Progenitor cell of endocrine pancreas (in vitro differentiated cells): ENCODE measurements around the gene ACVR2B. TPM values are rescaled to one million over a fixed set of nuclear protein-coding genes. Genes with fewer than 3 reads are reported as not detected.
A peak's percentile ranks its signal among the peaks of the same experiment; 100 is the strongest.

ENCODE experiments used
- DNase-seq: peaks from one replicate; pipeline ENCODE4 v3.0.0; 2021; ENCODE audit warnings: low spot score; ENCODE audit not compliant: unreplicated experiment
- H3K27ac Mint-ChIP-seq: 2 replicates; pipeline ENCODE4 v1.8.0; 2021; ENCODE audit warnings: mild to moderate bottlenecking, moderate library complexity, mixed read lengths
- H3K27me3 Mint-ChIP-seq: 2 replicates; pipeline ENCODE4 v1.8.0; 2021; ENCODE audit warnings: mixed read lengths
- H3K36me3 Mint-ChIP-seq: 2 replicates; pipeline ENCODE4 v1.8.0; 2022; ENCODE audit warnings: mixed read lengths; ENCODE audit not compliant: insufficient read depth
- H3K4me1 Mint-ChIP-seq: 2 replicates; pipeline ENCODE4 v1.8.0; 2021; ENCODE audit warnings: low read depth, mixed read lengths
- H3K4me3 Mint-ChIP-seq: 2 replicates; pipeline ENCODE4 v1.8.0; 2021; ENCODE audit warnings: low read depth, mild to moderate bottlenecking, moderate library complexity, mixed read lengths
- H3K9me3 Mint-ChIP-seq: 2 replicates; pipeline ENCODE4 v1.8.0; 2021; ENCODE audit warnings: low read depth, mixed read lengths
- total RNA-seq: library from RNA; stranded (reverse); gene quantifications from 2 replicates; pipeline ENCODE4 v1.2.1, GENCODE V29; 2021
- TF ChIP-seq, protein P1 (sequence below): fragments of 200-600 bp; sonication (generic); IDR thresholded peaks from one replicate; pipeline ENCODE4 v1.5.0; 2021; ENCODE audit warnings: antibody characterized with exemption, mild to moderate bottlenecking; ENCODE audit not compliant: unreplicated experiment

ACVR2B gene
- total RNA-seq, 1 donor from 2014 or later, result 83.9 TPM

DNA sequence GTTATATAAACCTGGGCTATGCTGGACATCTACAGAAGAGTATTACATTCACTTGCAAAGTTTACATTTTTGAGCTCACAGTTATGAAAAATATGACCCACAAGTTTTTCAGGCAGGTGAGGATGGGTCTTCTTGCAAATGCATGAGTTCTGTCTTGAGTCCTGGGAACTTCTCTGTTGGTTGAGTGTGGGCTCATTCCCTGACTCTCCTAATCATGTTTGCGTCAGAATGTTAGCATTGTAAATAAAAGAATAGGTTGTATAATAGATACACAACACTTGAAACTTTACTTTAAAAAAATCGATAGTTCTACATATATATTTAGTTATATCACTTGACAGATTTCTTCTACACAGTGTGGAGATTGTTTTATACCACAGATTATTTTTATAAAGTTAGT, 35.3 kb downstream of the ACVR2B start:
- Mint-ChIP-seq H3K4me3 (no peak overlapping the region), H3K9me3 (no peaks in the 10 kb centered on the region), H3K27me3 (no peaks in the 10 kb centered on the region), H3K36me3 (peaks cover 6% of the 10 kb centered on the region), H3K27ac (no peak overlapping the region), H3K4me1 (no peaks in the 10 kb centered on the region)
- no peak for DNase-seq
- TF ChIP-seq, protein P1, sequence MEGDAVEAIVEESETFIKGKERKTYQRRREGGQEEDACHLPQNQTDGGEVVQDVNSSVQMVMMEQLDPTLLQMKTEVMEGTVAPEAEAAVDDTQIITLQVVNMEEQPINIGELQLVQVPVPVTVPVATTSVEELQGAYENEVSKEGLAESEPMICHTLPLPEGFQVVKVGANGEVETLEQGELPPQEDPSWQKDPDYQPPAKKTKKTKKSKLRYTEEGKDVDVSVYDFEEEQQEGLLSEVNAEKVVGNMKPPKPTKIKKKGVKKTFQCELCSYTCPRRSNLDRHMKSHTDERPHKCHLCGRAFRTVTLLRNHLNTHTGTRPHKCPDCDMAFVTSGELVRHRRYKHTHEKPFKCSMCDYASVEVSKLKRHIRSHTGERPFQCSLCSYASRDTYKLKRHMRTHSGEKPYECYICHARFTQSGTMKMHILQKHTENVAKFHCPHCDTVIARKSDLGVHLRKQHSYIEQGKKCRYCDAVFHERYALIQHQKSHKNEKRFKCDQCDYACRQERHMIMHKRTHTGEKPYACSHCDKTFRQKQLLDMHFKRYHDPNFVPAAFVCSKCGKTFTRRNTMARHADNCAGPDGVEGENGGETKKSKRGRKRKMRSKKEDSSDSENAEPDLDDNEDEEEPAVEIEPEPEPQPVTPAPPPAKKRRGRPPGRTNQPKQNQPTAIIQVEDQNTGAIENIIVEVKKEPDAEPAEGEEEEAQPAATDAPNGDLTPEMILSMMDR, result no peak

DNA sequence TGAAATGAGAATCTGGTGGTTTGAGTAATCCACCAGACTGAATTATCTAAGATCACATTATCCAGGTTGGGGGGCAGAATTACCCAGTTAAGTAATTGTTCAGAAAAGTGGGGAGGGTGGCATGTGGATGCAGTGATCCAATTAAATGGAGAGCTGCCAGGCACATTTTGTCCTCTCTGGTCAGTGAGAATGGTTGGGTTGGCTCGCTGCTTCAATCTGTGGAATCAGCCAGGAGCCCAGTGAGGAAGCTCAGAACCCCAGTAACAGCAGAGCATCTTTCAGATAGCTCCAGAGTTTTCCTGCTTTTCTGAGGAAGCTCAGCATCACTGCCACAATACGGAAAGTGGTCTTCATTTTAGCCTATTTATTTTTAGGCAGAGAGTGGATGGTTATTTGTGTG, 36.1 kb downstream of the ACVR2B start:
- TF ChIP-seq, protein P1, result no peak
- Mint-ChIP-seq H3K9me3 (no peaks in the 10 kb centered on the region), H3K4me1 (no peaks in the 10 kb centered on the region), H3K27ac (no peak overlapping the region), H3K27me3 (no peaks in the 10 kb centered on the region), H3K36me3 (peaks cover 5% of the 10 kb centered on the region), H3K4me3 (no peak overlapping the region)
- no peak for DNase-seq

GRCh38 chr3:38490281-38491030, 36.8 kb downstream of the ACVR2B start:
- Mint-ChIP-seq H3K9me3 (no peaks in the 10 kb centered on the region), H3K4me3 (no peak overlapping the region), H3K27ac (peak overlapping the region; percentile 61), H3K4me1 (no peaks in the 10 kb centered on the region), H3K27me3 (no peaks in the 10 kb centered on the region), H3K36me3 (no peaks in the 10 kb centered on the region)
- TF ChIP-seq, protein P1, result no peak
- no peak for DNase-seq

- H3K9me3 Mint-ChIP-seq, result no peaks in the 10 kb centered on the region
These were observed 37.5 kb downstream of the ACVR2B start for GRCh38 chr3:38491215-38491614.

GRCh38 chr3:38493031-38493430, 39.3 kb downstream of the ACVR2B start:
- Mint-ChIP-seq H3K4me3 (no peak overlapping the region), H3K4me1 (peaks cover 4% of the 10 kb centered on the region), H3K9me3 (no peaks in the 10 kb centered on the region), H3K36me3 (no peaks in the 10 kb centered on the region), H3K27ac (peak overlapping the region; percentile 45), H3K27me3 (no peaks in the 10 kb centered on the region)
- TF ChIP-seq, protein P1, result no peak
- no peak for DNase-seq

More at GRCh38 chr3:38491215-38491614, 37.5 kb downstream of the ACVR2B start:
- Mint-ChIP-seq H3K27ac (no peak overlapping the region), H3K4me1 (no peaks in the 10 kb centered on the region), H3K36me3 (no peaks in the 10 kb centered on the region), H3K27me3 (no peaks in the 10 kb centered on the region), H3K4me3 (no peak overlapping the region)
- TF ChIP-seq, protein P1, result no peak
- DNase-seq, result no peak
